ENCODE measurements around the gene PSTK.

PSTK gene

DNA sequence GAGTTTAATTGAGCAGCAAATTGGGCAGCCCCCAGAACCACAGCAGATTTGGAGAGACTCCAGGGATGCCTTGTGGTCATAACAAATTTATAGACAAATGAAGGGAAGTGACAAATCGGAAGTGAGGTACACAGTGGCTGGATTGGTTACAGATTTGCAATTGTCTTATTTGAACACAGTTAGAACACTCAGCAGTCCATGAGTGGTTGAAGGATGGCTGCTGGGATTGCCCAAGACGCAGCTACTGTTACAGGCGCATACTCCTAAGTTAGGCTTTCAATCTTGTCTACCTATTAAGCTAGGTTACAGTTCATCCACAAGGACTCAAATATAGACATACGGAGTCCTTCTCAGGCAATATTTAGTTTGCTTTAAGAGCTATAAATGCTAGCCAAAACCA is 36.0 kb downstream of the PSTK start:
- TF ChIP-seq, protein P1, sequence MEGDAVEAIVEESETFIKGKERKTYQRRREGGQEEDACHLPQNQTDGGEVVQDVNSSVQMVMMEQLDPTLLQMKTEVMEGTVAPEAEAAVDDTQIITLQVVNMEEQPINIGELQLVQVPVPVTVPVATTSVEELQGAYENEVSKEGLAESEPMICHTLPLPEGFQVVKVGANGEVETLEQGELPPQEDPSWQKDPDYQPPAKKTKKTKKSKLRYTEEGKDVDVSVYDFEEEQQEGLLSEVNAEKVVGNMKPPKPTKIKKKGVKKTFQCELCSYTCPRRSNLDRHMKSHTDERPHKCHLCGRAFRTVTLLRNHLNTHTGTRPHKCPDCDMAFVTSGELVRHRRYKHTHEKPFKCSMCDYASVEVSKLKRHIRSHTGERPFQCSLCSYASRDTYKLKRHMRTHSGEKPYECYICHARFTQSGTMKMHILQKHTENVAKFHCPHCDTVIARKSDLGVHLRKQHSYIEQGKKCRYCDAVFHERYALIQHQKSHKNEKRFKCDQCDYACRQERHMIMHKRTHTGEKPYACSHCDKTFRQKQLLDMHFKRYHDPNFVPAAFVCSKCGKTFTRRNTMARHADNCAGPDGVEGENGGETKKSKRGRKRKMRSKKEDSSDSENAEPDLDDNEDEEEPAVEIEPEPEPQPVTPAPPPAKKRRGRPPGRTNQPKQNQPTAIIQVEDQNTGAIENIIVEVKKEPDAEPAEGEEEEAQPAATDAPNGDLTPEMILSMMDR (IDR thresholded peaks at IDR 0.05; ENCODE audit: low read length): no peak
- TF ChIP-seq EZH2 (IDR thresholded peaks at IDR 0.05; ENCODE audit: borderline replicate concordance, low read length): no peak
- no peaks in the 10 kb centered on the region for H3K4me1 ChIP-seq (ENCODE audit: insufficient read depth, low read length, severe bottlenecking)
- no peaks in the 10 kb centered on the region for H3F3A ChIP-seq (ENCODE audit: insufficient read depth, low read length)
- H3K79me2 ChIP-seq (ENCODE audit: insufficient read depth, low read length): no peaks in the 10 kb centered on the region
- no peaks in the 10 kb centered on the region for H3K27me3 ChIP-seq (ENCODE audit: insufficient read depth, low read length)
- H3K9me2 ChIP-seq (ENCODE audit: low read depth, low read length): no peaks in the 10 kb centered on the region
- H3K4me2 ChIP-seq (ENCODE audit: low read length): no peak overlapping the region
- H3K36me3 ChIP-seq (ENCODE audit: insufficient read depth, low read length): no peaks in the 10 kb centered on the region; the same call in 1 of the 2 replicates
- H3K27ac ChIP-seq (ENCODE audit: low read depth, low read length, poor library complexity, severe bottlenecking): no peak overlapping the region
- no peak overlapping the region for H3K4me3 ChIP-seq (ENCODE audit: low read depth, low read length, poor library complexity, severe bottlenecking)
- H4K20me1 ChIP-seq (ENCODE audit: insufficient read depth, low read length): no peaks in the 10 kb centered on the region
- no peak overlapping the region for H2AFZ ChIP-seq (ENCODE audit: low read length)
- peaks cover 3% of the 10 kb centered on the region; the same call in 1 of the 2 replicates for H3K9me3 ChIP-seq (ENCODE audit: low read length)
- no peak overlapping the region for H3K9ac ChIP-seq (ENCODE audit: low read length)

DNA sequence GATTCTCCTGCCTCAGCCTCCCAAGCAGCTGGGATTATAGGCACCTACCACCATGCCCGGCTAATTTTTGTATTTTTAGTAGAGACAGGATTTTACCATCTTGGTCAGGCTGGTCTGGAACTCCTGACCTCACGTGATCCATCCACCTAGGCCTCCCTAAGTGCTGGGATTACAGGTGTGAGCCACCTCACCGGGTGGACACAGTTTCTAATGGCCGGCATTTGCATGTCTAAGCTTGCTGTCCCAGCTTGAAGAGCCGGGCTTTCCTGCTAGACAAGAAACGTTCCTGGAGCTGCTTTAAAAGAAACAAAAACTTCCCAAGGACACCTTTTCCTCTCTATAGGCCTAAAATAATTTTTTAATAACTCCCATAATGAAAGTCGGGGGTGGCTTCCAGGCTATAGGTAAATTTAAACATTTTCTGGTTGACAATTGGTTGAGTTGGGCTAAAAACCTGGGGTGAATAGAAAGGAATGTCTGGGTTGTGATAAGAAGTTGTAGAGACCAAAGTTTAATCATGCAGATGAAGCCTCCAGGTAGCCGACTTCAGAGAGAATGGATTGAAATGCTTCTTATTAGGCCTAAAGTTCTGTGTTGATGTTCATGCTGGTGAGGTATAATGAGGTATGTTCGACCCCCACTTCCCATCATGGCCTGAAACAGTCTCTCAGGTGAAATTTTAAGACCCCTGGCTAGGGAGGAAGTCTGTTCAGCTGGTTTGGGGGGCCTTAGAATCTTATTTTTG is 37.4 kb downstream of the PSTK start:
- Histone ChIP-seq H2AFZ (ENCODE audit: low read length) (no peak overlapping the region), H3K27ac (ENCODE audit: low read depth, low read length, poor library complexity, severe bottlenecking) (no peak overlapping the region), H3K4me1 (ENCODE audit: insufficient read depth, low read length, severe bottlenecking) (no peaks in the 10 kb centered on the region), H3K27me3 (ENCODE audit: insufficient read depth, low read length) (no peaks in the 10 kb centered on the region), H3K79me2 (ENCODE audit: insufficient read depth, low read length) (no peaks in the 10 kb centered on the region), H3K9me3 (ENCODE audit: low read length) (peaks cover 3% of the 10 kb centered on the region; the same call in 1 of the 2 replicates), H3K36me3 (ENCODE audit: insufficient read depth, low read length) (no peaks in the 10 kb centered on the region; the same call in 1 of the 2 replicates), H3K4me3 (ENCODE audit: low read depth, low read length, poor library complexity, severe bottlenecking) (no peak overlapping the region), H3K9ac (ENCODE audit: low read length) (no peak overlapping the region), H3F3A (ENCODE audit: insufficient read depth, low read length) (no peaks in the 10 kb centered on the region), H4K20me1 (ENCODE audit: insufficient read depth, low read length) (no peaks in the 10 kb centered on the region), H3K4me2 (ENCODE audit: low read length) (no peak overlapping the region), H3K9me2 (ENCODE audit: low read depth, low read length) (no peaks in the 10 kb centered on the region)
- no peak for TF ChIP-seq EZH2 (IDR thresholded peaks at IDR 0.05; ENCODE audit: borderline replicate concordance, low read length)

DNA sequence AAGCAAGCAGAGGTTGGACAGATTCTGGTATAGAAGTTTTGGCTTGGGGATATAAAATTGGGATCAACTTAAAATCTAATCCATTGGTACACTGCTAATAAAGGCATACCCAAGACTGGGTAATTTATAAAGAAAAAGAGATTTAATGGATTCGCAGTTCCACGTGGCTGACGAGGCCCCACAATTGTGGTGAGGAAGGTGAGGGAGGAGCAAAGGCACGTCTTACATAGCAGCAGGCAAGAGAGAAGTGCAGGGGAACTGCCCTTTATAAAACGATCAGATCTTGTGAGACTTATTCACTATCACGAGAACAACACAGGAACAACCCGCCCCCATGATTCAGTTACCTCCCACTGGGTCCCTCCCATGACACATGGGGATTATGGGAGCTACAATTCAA is 38.3 kb downstream of the PSTK start:
- Histone ChIP-seq H3K9ac (ENCODE audit: low read length) (no peak overlapping the region), H3F3A (ENCODE audit: insufficient read depth, low read length) (no peaks in the 10 kb centered on the region), H3K79me2 (ENCODE audit: insufficient read depth, low read length) (no peaks in the 10 kb centered on the region), H3K27me3 (ENCODE audit: insufficient read depth, low read length) (no peaks in the 10 kb centered on the region), H3K9me2 (ENCODE audit: low read depth, low read length) (no peaks in the 10 kb centered on the region), H3K36me3 (ENCODE audit: insufficient read depth, low read length) (no peaks in the 10 kb centered on the region; the same call in 1 of the 2 replicates), H3K4me2 (ENCODE audit: low read length) (no peak overlapping the region), H3K4me1 (ENCODE audit: insufficient read depth, low read length, severe bottlenecking) (no peaks in the 10 kb centered on the region), H2AFZ (ENCODE audit: low read length) (no peak overlapping the region), H3K4me3 (ENCODE audit: low read depth, low read length, poor library complexity, severe bottlenecking) (no peak overlapping the region), H3K9me3 (ENCODE audit: low read length) (peaks cover 3% of the 10 kb centered on the region; the same call in 1 of the 2 replicates), H4K20me1 (ENCODE audit: insufficient read depth, low read length) (no peaks in the 10 kb centered on the region), H3K27ac (ENCODE audit: low read depth, low read length, poor library complexity, severe bottlenecking) (no peak overlapping the region)
- TF ChIP-seq, protein P1 (IDR thresholded peaks at IDR 0.05; ENCODE audit: low read length): no peak
- no peak for TF ChIP-seq EZH2 (IDR thresholded peaks at IDR 0.05; ENCODE audit: borderline replicate concordance, low read length)

Data from OCI-LY1 (cell line).